GM12872 (cell line): ENCODE data around the gene HINT2.
A peak's percentile ranks its signal among the peaks of the same experiment; 100 is the strongest.

Experiments
- TF ChIP-seq, protein P1 (sequence below): IDR thresholded peaks from 3 replicates; pipeline ENCODE4 v1.5.1; 2011; ENCODE audit warnings: low read depth, mild to moderate bottlenecking, low read length, moderate library complexity; ENCODE audit not compliant: insufficient read depth

Gene HINT2

DNA sequence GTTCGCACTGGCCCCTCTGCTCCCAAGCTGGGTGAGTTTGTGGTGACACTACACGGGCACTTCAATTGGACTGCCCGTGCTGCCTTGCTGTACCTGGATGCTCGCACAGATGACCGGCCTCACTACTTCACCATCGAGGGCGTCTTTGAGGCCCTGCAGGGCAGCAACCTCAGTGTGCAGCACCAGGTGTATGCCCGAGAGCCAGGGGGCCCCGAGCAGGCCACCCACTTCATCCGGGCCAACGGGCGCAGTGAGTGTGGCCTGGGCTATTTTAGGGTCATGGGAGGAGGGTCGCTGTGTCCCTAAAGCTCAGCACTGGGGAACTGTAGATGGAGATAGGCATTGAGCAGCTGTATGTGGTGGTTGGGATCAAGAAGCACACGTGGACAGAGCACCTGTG is 22.0 kb downstream of the HINT2 start:
- TF ChIP-seq, protein P1, sequence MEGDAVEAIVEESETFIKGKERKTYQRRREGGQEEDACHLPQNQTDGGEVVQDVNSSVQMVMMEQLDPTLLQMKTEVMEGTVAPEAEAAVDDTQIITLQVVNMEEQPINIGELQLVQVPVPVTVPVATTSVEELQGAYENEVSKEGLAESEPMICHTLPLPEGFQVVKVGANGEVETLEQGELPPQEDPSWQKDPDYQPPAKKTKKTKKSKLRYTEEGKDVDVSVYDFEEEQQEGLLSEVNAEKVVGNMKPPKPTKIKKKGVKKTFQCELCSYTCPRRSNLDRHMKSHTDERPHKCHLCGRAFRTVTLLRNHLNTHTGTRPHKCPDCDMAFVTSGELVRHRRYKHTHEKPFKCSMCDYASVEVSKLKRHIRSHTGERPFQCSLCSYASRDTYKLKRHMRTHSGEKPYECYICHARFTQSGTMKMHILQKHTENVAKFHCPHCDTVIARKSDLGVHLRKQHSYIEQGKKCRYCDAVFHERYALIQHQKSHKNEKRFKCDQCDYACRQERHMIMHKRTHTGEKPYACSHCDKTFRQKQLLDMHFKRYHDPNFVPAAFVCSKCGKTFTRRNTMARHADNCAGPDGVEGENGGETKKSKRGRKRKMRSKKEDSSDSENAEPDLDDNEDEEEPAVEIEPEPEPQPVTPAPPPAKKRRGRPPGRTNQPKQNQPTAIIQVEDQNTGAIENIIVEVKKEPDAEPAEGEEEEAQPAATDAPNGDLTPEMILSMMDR, result no peak

DNA sequence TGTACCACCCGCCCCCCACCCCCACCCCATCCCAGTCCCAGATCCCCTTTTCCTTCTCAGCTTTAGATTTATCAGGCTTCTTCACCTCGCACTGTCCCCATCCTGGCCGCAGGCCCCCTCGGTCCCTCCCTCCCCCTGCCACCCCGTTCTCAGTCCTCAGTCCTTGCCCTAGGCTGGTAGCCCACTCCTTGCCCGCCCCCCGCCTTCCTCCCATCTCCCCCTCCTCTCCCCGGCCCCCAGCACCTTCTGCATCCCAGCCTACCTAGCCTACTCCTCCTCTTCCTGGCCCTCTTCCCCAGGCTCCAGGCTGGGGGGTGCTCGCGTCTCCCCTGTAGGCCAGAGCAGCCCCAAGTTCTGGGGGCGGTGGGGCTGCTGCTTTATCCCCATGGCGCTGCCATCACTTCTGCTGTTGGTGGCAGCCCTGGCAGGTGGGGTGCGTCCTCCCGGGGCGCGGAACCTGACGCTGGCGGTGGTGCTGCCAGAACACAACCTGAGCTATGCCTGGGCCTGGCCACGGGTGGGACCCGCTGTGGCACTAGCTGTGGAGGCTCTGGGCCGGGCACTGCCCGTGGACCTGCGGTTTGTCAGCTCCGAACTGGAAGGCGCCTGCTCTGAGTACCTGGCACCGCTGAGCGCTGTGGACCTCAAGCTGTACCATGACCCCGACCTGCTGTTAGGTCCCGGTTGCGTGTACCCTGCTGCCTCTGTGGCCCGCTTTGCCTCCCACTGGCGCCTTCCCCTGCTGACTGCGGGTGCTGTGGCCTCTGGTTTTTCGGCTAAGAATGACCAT is 22.6 kb downstream of the HINT2 start:
- TF ChIP-seq, protein P1, result no peak

DNA sequence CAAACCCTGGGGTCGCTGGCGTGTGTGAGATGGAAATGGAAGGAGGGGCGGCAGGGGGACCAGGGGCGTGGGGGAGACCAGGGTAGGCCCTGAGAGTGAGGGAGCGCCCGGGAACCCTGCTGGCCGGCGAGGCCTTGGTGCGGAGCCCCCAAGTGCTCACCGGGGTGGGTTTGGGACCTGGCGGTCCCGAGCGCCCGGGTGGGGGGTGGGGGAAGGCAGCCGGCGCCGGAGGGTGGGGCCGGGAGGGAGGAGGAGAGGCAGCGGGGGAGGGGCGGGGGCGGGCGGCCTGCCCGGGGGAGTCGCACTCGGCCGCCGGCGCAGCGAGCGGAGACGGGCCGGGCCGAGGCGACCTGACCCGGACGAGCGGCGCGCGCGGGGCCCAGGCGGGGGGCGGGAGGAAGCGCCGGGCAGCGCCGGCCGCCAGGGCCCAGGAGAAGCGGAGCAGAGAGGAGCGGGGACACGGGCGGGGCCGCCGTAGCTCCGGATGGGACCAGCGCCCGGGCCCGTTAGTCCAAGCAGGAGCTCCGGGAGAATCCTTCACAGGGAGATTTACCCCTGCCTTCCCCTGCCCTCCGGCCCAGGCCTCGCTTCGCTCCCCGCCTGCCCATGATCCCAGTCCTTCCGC is 23.4 kb downstream of the HINT2 start, which contains the start of gene NPR2:
Gene NPR2, plus strand, starts transcription at position 295 of the 625 bp plus-strand sequence. CDS start 818 bp downstream, outside the sequence.
- TF ChIP-seq, protein P1, result no peak

DNA sequence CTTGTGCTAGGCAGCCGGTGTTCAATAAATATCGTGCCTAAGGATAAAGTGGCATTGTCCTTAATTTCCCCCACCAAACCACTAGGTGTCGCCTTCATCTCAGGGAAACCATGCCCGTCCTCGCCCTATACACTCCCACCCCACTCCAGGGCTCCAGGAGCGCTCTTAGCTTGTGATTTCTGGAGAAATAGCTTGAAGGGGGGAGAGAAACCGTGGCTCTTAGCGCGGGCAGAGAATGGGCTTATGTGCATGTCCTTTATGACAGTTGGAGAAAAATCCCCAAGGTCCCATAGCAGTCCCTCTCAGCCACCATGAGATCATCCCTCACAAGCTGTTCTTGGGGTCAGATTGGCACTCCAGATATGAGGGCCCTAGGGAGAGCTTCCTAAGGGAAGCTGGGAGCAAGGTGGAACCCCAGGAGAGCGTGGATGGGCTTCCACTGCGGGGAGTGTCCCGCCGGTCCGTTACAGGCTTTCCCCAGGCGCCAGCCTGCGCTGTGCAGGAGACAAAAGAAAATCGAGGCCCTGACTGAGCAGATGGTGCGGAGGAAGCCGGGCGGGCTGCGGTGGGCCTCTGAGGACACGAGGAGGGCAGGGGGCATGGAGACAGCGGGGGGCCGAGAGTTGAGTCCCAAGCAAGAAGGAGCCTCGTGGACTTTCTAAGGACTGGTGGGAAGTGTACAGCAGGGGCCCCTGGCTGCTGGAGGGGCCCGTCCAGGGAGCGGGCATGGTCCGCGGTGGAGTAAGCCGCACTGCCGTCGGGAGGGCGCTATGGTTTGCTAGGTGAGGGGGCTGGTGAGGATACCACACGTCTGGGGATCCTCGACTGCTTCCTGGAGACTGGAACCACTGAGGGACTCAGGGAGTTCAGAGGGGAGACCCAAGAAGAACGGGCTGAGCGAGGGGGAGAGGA is 24.2 kb downstream of the HINT2 start:
- TF ChIP-seq, protein P1, result peak; percentile 90

GRCh38 chr9:35790025-35790384 is 24.8 kb downstream of the HINT2 start:
- TF ChIP-seq, protein P1, result no peak

DNA sequence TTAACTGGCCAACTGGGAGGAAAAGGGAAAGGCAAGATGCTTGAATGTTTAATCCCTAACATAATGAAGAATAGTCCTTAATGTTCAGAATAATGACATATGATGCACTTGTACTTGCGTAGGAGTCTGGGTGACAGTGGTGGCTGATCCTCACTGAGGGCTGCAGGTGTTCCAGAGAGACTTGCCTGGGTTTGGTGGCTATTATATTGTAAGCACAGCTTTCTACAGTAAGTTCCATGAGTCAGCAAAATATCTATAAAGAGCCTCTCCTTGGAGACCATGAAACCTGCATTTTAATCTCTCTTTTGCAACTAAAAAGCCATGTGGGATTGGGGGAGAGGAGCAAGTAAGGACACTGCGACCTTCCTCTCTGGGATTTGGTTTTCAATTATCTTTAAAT is 25.3 kb downstream of the HINT2 start:
- TF ChIP-seq, protein P1, result no peak

DNA sequence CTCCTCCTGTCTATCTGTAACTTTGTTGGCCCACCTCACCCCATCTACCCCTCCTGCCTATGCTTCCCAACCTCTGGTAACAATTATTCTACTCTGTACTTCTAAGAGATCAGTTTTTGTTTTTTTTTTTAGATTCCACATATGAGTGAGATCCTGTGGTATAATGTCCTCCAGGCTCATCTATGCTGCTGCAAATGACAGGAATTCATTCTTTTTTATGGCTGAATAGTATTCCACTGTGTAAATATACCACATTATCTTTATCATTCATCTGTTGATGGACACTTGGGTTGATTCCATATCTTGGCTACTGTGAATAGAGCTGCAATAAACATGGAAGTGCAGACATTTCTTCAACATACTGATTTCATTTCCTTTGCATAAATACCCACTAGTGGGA is 31.4 kb downstream of the HINT2 start:
- TF ChIP-seq, protein P1, result no peak
